ENCODE results near the gene SLC6A4. TPM values are rescaled to one million over a fixed set of nuclear protein-coding genes. Genes with fewer than 3 reads are reported as not detected.
A peak's percentile ranks its signal among the peaks of the same experiment; 100 is the strongest.

SLC6A4 gene
- polyA plus RNA-seq, 1 of the 3 experiments (the other 2 are of a cell fraction): 0.12 TPM

GRCh38 chr17:30263552-30264333 lies 28.2 kb upstream of the SLC6A4 start:
- H3F3A ChIP-seq (replicated peaks; ENCODE audit: insufficient read depth): no peaks in the 10 kb centered on the region
- no peak overlapping the region; a peak in 1 of 4 replicates for H3K27ac ChIP-seq (ENCODE audit: low read depth in 2 of 2, low read length in 1 of 2)
- H3K4me1 ChIP-seq (ENCODE audit: control insufficient read depth in 1 of 2, insufficient read depth in 2 of 2, low read depth in 1 of 2, low read length in 1 of 2): peaks cover 6 to 7% of the 10 kb centered on the region in 2 experiments; a peak in 3 of 4 replicates
- no peaks in the 10 kb centered on the region for H3K79me2 ChIP-seq (ENCODE audit: insufficient read depth)
- no peak overlapping the region for H3K4me2 ChIP-seq
- no peak for DNase-seq
- H3K27me3 ChIP-seq (ENCODE audit: insufficient read depth): no peaks in the 10 kb centered on the region
- H3K9ac ChIP-seq: no peak overlapping the region
- POLR2A ChIA-PET: no interaction called here
- no peaks in the 10 kb centered on the region for H3K9me3 ChIP-seq
- WGBS (ENCODE audit: low lambda C conversion rate): 59% methylated on average over 2 of the region's 2 CpGs
- H3K36me3 ChIP-seq (replicated peaks in 1 of 2; ENCODE audit: control insufficient read depth in 1 of 2, insufficient read depth in 2 of 2, low read length in 1 of 2): peaks cover 64 to 73% of the 10 kb centered on the region in 2 experiments
- TF ChIP-seq ELF1 (IDR thresholded peaks at IDR 0.05) (no peak), TEAD4 (IDR thresholded peaks at IDR 0.05; ENCODE audit: borderline replicate concordance, insufficient read depth) (no peak), ZBTB33 (IDR thresholded peaks at IDR 0.05; ENCODE audit: borderline replicate concordance, low read depth) (no peak)
- H3K4me3 ChIP-seq (ENCODE audit: low read depth in 2 of 2, low read length in 1 of 2): no peak overlapping the region
- no peaks in the 10 kb centered on the region for H4K20me1 ChIP-seq (ENCODE audit: insufficient read depth)
- H3K9me2 ChIP-seq: no peaks in the 10 kb centered on the region
- CTCF ChIA-PET: interaction anchor here (1.0 to 1.3 kb wide), 2 partner anchors 14 to 138 kb away, joined by 3 to 4 read pairs; no protein-coding TSS in a partner anchor
- no peak overlapping the region for H2AFZ ChIP-seq (ENCODE audit: low read depth)

GRCh38 chr17:30256756-30257506 lies 21.4 kb upstream of the SLC6A4 start:
- Histone ChIP-seq H3K4me2 (no peak overlapping the region), H3K9ac (no peak overlapping the region), H3K4me3 (ENCODE audit: low read depth in 2 of 2, low read length in 1 of 2) (no peak overlapping the region), H4K20me1 (ENCODE audit: insufficient read depth) (no peaks in the 10 kb centered on the region), H3K27ac (ENCODE audit: low read depth in 2 of 2, low read length in 1 of 2) (0 out of 4 replicates have a peak overlapping the region, but pooled peaks of 1 of the 2 experiments have one; percentile 16), H3K9me3 (no peaks in the 10 kb centered on the region), H3K4me1 (ENCODE audit: control insufficient read depth in 1 of 2, insufficient read depth in 2 of 2, low read depth in 1 of 2, low read length in 1 of 2) (peaks cover 0 to 2% of the 10 kb centered on the region in 2 experiments; a peak in 2 of 4 replicates), H3K36me3 (replicated peaks in 1 of 2; ENCODE audit: control insufficient read depth in 1 of 2, insufficient read depth in 2 of 2, low read length in 1 of 2) (peaks cover 36 to 57% of the 10 kb centered on the region in 2 experiments), H2AFZ (ENCODE audit: low read depth) (no peak overlapping the region), H3K27me3 (ENCODE audit: insufficient read depth) (no peaks in the 10 kb centered on the region), H3F3A (replicated peaks; ENCODE audit: insufficient read depth) (peaks cover 4% of the 10 kb centered on the region), H3K9me2 (no peaks in the 10 kb centered on the region), H3K79me2 (ENCODE audit: insufficient read depth) (no peaks in the 10 kb centered on the region)
- ChIA-PET CTCF (interaction anchor here (0.7 to 2.4 kb wide), 5 partner anchors 9 to 152 kb away, joined by 3 to 11 read pairs (median 6); no protein-coding TSS in a partner anchor), POLR2A (no interaction called here)
- WGBS (ENCODE audit: low lambda C conversion rate): 66% methylated on average over 5 of the region's 5 CpGs
- DNase-seq: peak; percentile 14
- TF ChIP-seq NRF1 (IDR thresholded peaks at IDR 0.05; ENCODE audit: low read depth, low read length) (no peak), PBX3 (IDR thresholded peaks at IDR 0.05) (0 out of 2 replicates have a peak, but pooled peaks have one; percentile 17), GATA2 (CRISPR knock-in tag; IDR thresholded peaks at IDR 0.05) (peak; percentile 59)
